GM23338 (cell line): ENCODE measurements around the gene RELN.

Experiments used
- CREB1 ChIP-seq: fragments of 250-450 bp; sonication (Bioruptor Pico); IDR thresholded peaks from 2 replicates; pipeline ENCODE4 v1.5.0; 2020; ENCODE audit warnings: low read depth, mild to moderate bottlenecking, moderate library complexity
- CTCF ChIP-seq, 2 experiments: fragments of 200-600 bp in 1 of 2; sonication (generic) in 1 of 2; conservative IDR thresholded peaks; 2 replicates each; pipeline versions ENCODE4 v1.5.1 to v1.6.1; 2016 to 2017; ENCODE audit warnings: antibody characterized with exemption in 2 of 2, low read depth in 2 of 2, mild to moderate bottlenecking in 2 of 2, moderate library complexity in 1 of 2
- EZH2 ChIP-seq: fragments of 200-600 bp; sonication (generic); IDR thresholded peaks from one replicate; pipeline ENCODE4 v1.8.0; 2017; ENCODE audit warnings: antibody characterized with exemption, mild to moderate bottlenecking, low read depth; ENCODE audit not compliant: unreplicated experiment
- EZH2phosphoT487 ChIP-seq: fragments of 200-600 bp; sonication (generic); IDR thresholded peaks from one replicate; pipeline ENCODE4 v1.8.1; 2018; ENCODE audit warnings: antibody characterized with exemption; ENCODE audit not compliant: unreplicated experiment
- JUNB ChIP-seq: IDR thresholded peaks from one replicate; pipeline ENCODE4 v1.6.1; 2016; ENCODE audit warnings: antibody characterized with exemption; ENCODE audit not compliant: unreplicated experiment
- NANOG ChIP-seq: IDR thresholded peaks from 2 replicates; pipeline ENCODE4 v1.6.1; 2016; ENCODE audit warnings: antibody characterized with exemption, borderline replicate concordance
- POLR2AphosphoS5 ChIP-seq: IDR thresholded peaks from 2 replicates; pipeline ENCODE4 v1.6.1; 2016; ENCODE audit warnings: antibody characterized with exemption, low read depth
- ZNF114 ChIP-seq: fragments of 250-450 bp; sonication (Bioruptor Pico); IDR thresholded peaks from 2 replicates; pipeline ENCODE4 v1.5.0; 2020; ENCODE audit warnings: mild to moderate bottlenecking, moderate library complexity
- TF ChIP-seq, protein P1 (sequence below): IDR thresholded peaks from one replicate; pipeline ENCODE4 v1.6.1; 2018; ENCODE audit warnings: antibody characterized with exemption; ENCODE audit not compliant: unreplicated experiment
- TF ChIP-seq, protein P2 (sequence below): IDR thresholded peaks from 2 replicates; pipeline ENCODE4 v1.6.1; 2016; ENCODE audit warnings: antibody characterized with exemption
- TF ChIP-seq, protein P3 (sequence below): fragments of 250-450 bp; sonication (Bioruptor Pico); IDR thresholded peaks from 2 replicates; pipeline ENCODE4 v1.5.0; 2020; ENCODE audit warnings: mild to moderate bottlenecking, moderate library complexity

GRCh38 chr7:103952408-103952807, 37.0 kb downstream of the RELN start:
- TF ChIP-seq POLR2AphosphoS5 (no peak), CTCF (conservative IDR thresholded peaks at IDR 0.05; ENCODE audit: low read depth in 2 of 2) (no peak), EZH2 (no peak), CREB1 (no peak), JUNB (no peak), EZH2phosphoT487 (no peak), ZNF114 (CRISPR knock-in tag) (no peak), NANOG (no peak)
- TF ChIP-seq, protein P1, sequence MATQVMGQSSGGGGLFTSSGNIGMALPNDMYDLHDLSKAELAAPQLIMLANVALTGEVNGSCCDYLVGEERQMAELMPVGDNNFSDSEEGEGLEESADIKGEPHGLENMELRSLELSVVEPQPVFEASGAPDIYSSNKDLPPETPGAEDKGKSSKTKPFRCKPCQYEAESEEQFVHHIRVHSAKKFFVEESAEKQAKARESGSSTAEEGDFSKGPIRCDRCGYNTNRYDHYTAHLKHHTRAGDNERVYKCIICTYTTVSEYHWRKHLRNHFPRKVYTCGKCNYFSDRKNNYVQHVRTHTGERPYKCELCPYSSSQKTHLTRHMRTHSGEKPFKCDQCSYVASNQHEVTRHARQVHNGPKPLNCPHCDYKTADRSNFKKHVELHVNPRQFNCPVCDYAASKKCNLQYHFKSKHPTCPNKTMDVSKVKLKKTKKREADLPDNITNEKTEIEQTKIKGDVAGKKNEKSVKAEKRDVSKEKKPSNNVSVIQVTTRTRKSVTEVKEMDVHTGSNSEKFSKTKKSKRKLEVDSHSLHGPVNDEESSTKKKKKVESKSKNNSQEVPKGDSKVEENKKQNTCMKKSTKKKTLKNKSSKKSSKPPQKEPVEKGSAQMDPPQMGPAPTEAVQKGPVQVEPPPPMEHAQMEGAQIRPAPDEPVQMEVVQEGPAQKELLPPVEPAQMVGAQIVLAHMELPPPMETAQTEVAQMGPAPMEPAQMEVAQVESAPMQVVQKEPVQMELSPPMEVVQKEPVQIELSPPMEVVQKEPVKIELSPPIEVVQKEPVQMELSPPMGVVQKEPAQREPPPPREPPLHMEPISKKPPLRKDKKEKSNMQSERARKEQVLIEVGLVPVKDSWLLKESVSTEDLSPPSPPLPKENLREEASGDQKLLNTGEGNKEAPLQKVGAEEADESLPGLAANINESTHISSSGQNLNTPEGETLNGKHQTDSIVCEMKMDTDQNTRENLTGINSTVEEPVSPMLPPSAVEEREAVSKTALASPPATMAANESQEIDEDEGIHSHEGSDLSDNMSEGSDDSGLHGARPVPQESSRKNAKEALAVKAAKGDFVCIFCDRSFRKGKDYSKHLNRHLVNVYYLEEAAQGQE, result no peak
- TF ChIP-seq, protein P2, sequence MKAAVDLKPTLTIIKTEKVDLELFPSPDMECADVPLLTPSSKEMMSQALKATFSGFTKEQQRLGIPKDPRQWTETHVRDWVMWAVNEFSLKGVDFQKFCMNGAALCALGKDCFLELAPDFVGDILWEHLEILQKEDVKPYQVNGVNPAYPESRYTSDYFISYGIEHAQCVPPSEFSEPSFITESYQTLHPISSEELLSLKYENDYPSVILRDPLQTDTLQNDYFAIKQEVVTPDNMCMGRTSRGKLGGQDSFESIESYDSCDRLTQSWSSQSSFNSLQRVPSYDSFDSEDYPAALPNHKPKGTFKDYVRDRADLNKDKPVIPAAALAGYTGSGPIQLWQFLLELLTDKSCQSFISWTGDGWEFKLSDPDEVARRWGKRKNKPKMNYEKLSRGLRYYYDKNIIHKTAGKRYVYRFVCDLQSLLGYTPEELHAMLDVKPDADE, result no peak
- TF ChIP-seq, protein P3, sequence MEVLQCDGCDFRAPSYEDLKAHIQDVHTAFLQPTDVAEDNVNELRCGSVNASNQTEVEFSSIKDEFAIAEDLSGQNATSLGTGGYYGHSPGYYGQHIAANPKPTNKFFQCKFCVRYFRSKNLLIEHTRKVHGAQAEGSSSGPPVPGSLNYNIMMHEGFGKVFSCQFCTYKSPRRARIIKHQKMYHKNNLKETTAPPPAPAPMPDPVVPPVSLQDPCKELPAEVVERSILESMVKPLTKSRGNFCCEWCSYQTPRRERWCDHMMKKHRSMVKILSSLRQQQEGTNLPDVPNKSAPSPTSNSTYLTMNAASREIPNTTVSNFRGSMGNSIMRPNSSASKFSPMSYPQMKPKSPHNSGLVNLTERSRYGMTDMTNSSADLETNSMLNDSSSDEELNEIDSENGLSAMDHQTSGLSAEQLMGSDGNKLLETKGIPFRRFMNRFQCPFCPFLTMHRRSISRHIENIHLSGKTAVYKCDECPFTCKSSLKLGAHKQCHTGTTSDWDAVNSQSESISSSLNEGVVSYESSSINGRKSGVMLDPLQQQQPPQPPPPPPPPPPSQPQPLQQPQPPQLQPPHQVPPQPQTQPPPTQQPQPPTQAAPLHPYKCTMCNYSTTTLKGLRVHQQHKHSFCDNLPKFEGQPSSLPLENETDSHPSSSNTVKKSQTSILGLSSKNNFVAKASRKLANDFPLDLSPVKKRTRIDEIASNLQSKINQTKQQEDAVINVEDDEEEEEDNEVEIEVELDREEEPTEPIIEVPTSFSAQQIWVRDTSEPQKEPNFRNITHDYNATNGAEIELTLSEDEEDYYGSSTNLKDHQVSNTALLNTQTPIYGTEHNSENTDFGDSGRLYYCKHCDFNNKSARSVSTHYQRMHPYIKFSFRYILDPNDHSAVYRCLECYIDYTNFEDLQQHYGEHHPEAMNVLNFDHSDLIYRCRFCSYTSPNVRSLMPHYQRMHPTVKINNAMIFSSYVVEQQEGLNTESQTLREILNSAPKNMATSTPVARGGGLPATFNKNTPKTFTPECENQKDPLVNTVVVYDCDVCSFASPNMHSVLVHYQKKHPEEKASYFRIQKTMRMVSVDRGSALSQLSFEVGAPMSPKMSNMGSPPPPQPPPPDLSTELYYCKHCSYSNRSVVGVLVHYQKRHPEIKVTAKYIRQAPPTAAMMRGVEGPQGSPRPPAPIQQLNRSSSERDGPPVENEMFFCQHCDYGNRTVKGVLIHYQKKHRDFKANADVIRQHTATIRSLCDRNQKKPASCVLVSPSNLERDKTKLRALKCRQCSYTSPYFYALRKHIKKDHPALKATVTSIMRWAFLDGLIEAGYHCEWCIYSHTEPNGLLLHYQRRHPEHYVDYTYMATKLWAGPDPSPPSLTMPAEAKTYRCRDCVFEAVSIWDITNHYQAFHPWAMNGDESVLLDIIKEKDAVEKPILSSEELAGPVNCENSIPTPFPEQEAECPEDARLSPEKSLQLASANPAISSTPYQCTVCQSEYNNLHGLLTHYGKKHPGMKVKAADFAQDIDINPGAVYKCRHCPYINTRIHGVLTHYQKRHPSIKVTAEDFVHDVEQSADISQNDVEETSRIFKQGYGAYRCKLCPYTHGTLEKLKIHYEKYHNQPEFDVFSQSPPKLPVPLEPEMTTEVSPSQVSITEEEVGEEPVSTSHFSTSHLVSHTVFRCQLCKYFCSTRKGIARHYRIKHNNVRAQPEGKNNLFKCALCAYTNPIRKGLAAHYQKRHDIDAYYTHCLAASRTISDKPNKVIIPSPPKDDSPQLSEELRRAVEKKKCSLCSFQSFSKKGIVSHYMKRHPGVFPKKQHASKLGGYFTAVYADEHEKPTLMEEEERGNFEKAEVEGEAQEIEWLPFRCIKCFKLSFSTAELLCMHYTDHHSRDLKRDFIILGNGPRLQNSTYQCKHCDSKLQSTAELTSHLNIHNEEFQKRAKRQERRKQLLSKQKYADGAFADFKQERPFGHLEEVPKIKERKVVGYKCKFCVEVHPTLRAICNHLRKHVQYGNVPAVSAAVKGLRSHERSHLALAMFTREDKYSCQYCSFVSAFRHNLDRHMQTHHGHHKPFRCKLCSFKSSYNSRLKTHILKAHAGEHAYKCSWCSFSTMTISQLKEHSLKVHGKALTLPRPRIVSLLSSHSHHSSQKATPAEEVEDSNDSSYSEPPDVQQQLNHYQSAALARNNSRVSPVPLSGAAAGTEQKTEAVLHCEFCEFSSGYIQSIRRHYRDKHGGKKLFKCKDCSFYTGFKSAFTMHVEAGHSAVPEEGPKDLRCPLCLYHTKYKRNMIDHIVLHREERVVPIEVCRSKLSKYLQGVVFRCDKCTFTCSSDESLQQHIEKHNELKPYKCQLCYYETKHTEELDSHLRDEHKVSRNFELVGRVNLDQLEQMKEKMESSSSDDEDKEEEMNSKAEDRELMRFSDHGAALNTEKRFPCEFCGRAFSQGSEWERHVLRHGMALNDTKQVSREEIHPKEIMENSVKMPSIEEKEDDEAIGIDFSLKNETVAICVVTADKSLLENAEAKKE (CRISPR knock-in tag), result no peak
